Vagina (tissue), 2 donors: ENCODE measurements around the gene OR52D1.

Source experiments
- POLR2A ChIP-seq, 2 donors: fragments of 450-650 bp; IDR thresholded peaks; one replicate each; pipeline ENCODE4 v1.6.1; 2017; ENCODE audit warnings: antibody characterized with exemption in 2 of 2, mild to moderate bottlenecking in 2 of 2, moderate library complexity in 2 of 2
- TF ChIP-seq, protein P1 (sequence below), 3 experiments: fragments of 450-650 bp in 2 of 3; fragments of 200-600 bp in 1 of 3; sonication (generic) in 1 of 3; IDR thresholded peaks; one replicate each; pipeline ENCODE4 v1.5.1; 2017 to 2019; ENCODE audit warnings: antibody characterized with exemption in 3 of 3, mild to moderate bottlenecking in 2 of 3, moderate library complexity in 2 of 3

DNA sequence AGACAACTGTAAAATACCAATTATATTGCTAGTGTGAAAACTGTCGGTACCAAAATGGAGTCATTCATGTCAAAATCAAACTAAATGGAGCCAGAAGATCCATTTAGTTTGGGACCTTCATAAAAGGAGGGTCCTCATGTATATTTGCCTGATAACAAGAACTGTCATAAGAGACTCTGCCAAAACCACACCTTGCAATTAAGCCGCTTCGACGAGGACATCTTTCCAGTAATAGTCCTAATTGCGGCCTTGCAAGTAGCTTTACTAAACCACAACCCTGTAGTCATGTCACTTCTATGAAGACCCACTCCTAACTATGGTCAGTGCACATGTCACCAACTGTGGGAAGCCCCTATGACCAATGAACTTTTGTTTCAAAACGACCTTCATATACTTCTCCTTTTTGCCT lies 11.9 kb downstream of the OR52D1 start:
- TF ChIP-seq POLR2A (IDR thresholded peaks at IDR 0.05): no peak
- TF ChIP-seq, protein P1, sequence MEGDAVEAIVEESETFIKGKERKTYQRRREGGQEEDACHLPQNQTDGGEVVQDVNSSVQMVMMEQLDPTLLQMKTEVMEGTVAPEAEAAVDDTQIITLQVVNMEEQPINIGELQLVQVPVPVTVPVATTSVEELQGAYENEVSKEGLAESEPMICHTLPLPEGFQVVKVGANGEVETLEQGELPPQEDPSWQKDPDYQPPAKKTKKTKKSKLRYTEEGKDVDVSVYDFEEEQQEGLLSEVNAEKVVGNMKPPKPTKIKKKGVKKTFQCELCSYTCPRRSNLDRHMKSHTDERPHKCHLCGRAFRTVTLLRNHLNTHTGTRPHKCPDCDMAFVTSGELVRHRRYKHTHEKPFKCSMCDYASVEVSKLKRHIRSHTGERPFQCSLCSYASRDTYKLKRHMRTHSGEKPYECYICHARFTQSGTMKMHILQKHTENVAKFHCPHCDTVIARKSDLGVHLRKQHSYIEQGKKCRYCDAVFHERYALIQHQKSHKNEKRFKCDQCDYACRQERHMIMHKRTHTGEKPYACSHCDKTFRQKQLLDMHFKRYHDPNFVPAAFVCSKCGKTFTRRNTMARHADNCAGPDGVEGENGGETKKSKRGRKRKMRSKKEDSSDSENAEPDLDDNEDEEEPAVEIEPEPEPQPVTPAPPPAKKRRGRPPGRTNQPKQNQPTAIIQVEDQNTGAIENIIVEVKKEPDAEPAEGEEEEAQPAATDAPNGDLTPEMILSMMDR (IDR thresholded peaks at IDR 0.05): no peak
